Muscle layer of duodenum (tissue), 2 donors: ENCODE results near the gene TNIK.

ENCODE experiments used
- H3K27ac ChIP-seq: one replicate; pipeline ENCODE4 v1.7.0; 2013; ENCODE audit warnings: mild to moderate bottlenecking, low read length
- H3K27me3 ChIP-seq: one replicate; pipeline ENCODE4 v1.7.0; 2013; ENCODE audit warnings: low read depth, mild to moderate bottlenecking, control low read depth, low read length
- H3K36me3 ChIP-seq, 2 donors: one replicate each; pipeline ENCODE4 v1.7.0; 2013; ENCODE audit warnings: low read length in 2 of 2, control low read depth in 1 of 2, mild to moderate bottlenecking in 1 of 2; ENCODE audit not compliant: insufficient read depth in 2 of 2, control insufficient read depth in 1 of 2
- H3K4me1 ChIP-seq, 2 donors: one replicate each; pipeline ENCODE4 v1.7.0; 2013; ENCODE audit warnings: low read length in 2 of 2, mild to moderate bottlenecking in 2 of 2, control low read depth in 1 of 2, moderate library complexity in 1 of 2; ENCODE audit not compliant: insufficient read depth in 2 of 2, control insufficient read depth in 1 of 2
- H3K4me3 ChIP-seq, 2 donors: one replicate each; pipeline ENCODE4 v1.7.0; 2013; ENCODE audit warnings: low read length in 2 of 2, low read depth in 1 of 2, mild to moderate bottlenecking in 1 of 2
- H3K9me3 ChIP-seq, 2 donors: one replicate each; pipeline ENCODE4 v1.7.0; 2013; ENCODE audit warnings: low read length in 2 of 2, control low read depth in 1 of 2, mild to moderate bottlenecking in 1 of 2; ENCODE audit not compliant: control insufficient read depth in 1 of 2
- donor health status: healthy.

Gene TNIK

GRCh38 chr3:171227828-171228227, 232.4 kb downstream of the TNIK start:
- Histone ChIP-seq H3K9me3 (no peaks in the 10 kb centered on the region), H3K4me3 (no peak overlapping the region), H3K36me3 (no peaks in the 10 kb centered on the region), H3K27ac (no peak overlapping the region), H3K27me3 (no peaks in the 10 kb centered on the region), H3K4me1 (no peaks in the 10 kb centered on the region)

GRCh38 chr3:171227359-171227758, 232.8 kb downstream of the TNIK start:
- Histone ChIP-seq H3K4me1 (no peaks in the 10 kb centered on the region), H3K27me3 (no peaks in the 10 kb centered on the region), H3K4me3 (no peak overlapping the region), H3K9me3 (no peaks in the 10 kb centered on the region), H3K36me3 (no peaks in the 10 kb centered on the region), H3K27ac (no peak overlapping the region)

GRCh38 chr3:171226794-171227193, 233.4 kb downstream of the TNIK start:
- no peak overlapping the region for H3K4me3 ChIP-seq
- H3K4me1 ChIP-seq: no peaks in the 10 kb centered on the region
- no peaks in the 10 kb centered on the region for H3K36me3 ChIP-seq
- H3K9me3 ChIP-seq: no peaks in the 10 kb centered on the region
- no peak overlapping the region for H3K27ac ChIP-seq
- H3K27me3 ChIP-seq: no peaks in the 10 kb centered on the region

- Histone ChIP-seq H3K4me3 (no peak overlapping the region), H3K36me3 (no peaks in the 10 kb centered on the region), H3K9me3 (no peaks in the 10 kb centered on the region), H3K27ac (no peak overlapping the region), H3K27me3 (no peaks in the 10 kb centered on the region), H3K4me1 (no peaks in the 10 kb centered on the region)
Measured at GRCh38 chr3:171225708-171226107, 234.5 kb downstream of the TNIK start.

DNA sequence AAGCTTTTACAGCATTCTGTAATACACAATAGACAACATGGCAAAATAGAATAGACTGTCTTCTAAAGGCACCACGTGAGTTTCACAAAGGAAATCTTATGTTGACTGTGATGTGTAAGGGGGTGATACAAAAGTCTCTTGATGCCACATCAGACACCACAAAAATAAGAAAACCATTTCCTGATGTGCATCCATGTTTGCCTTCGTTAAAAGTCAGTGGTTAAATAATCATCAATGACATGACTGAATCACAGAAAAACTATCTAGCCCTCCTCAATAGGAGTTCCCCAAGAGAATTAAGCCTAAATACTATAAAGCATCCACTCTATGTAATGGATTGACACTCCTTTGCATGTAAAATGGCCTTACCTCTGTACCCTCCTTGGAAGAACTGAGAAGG, 235.0 kb downstream of the TNIK start:
- Histone ChIP-seq H3K27ac (no peak overlapping the region), H3K4me3 (no peak overlapping the region), H3K36me3 (no peaks in the 10 kb centered on the region), H3K9me3 (no peaks in the 10 kb centered on the region), H3K4me1 (no peaks in the 10 kb centered on the region), H3K27me3 (no peaks in the 10 kb centered on the region)

- no peak overlapping the region for H3K27ac ChIP-seq
- H3K9me3 ChIP-seq: no peaks in the 10 kb centered on the region
- no peaks in the 10 kb centered on the region for H3K27me3 ChIP-seq
- no peaks in the 10 kb centered on the region for H3K4me1 ChIP-seq
- H3K36me3 ChIP-seq: no peaks in the 10 kb centered on the region
- no peak overlapping the region for H3K4me3 ChIP-seq
Measured at GRCh38 chr3:171223396-171223795, 236.8 kb downstream of the TNIK start.

GRCh38 chr3:171222995-171223394, 237.2 kb downstream of the TNIK start:
- Histone ChIP-seq H3K27me3 (no peaks in the 10 kb centered on the region), H3K9me3 (no peaks in the 10 kb centered on the region), H3K4me3 (no peak overlapping the region), H3K27ac (no peak overlapping the region), H3K36me3 (no peaks in the 10 kb centered on the region), H3K4me1 (no peaks in the 10 kb centered on the region)

DNA sequence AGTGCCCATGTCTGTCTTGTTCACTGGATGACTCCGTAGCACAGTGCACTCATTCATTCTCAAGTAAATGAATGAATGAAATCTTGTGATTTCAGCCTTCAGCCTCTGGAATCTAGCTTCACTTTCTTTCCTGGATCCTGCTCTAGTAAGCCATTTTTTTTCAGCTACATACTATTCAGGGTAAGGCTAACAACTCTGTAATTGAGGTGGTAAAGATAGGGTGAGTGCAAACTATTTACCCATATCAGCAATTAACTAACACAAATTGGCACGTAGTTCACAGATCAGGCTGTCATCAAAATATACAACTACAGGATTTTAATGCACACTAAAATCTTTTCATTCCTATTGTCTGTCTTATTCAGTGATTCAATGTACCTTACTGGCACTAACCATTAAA, 238.6 kb downstream of the TNIK start:
- no peaks in the 10 kb centered on the region for H3K9me3 ChIP-seq
- H3K4me1 ChIP-seq: no peaks in the 10 kb centered on the region
- no peaks in the 10 kb centered on the region for H3K27me3 ChIP-seq
- H3K4me3 ChIP-seq: no peak overlapping the region
- no peaks in the 10 kb centered on the region for H3K36me3 ChIP-seq
- no peak overlapping the region for H3K27ac ChIP-seq

DNA sequence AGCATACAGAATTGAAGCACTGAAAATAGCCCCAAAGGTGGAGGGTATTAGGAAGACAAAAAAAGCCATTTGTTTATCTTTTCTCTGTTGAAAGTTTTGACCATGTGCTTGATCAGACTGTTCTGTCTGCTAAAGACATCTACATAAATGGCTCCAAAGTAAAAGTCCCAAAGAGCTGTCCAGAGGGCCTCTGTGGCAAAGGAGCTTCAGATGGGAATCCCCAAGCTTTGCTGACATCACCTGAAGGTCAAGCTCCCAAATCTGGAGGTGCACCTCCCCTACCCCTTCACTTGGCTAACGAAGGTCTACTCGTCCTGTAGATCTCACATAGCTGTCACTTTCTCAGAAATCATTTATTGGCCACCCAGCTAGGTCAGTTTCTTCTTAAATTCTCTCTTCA, 239.1 kb downstream of the TNIK start:
- Histone ChIP-seq H3K4me3 (no peak overlapping the region), H3K4me1 (no peaks in the 10 kb centered on the region), H3K36me3 (no peaks in the 10 kb centered on the region), H3K9me3 (no peaks in the 10 kb centered on the region), H3K27me3 (no peaks in the 10 kb centered on the region), H3K27ac (no peak overlapping the region)

DNA sequence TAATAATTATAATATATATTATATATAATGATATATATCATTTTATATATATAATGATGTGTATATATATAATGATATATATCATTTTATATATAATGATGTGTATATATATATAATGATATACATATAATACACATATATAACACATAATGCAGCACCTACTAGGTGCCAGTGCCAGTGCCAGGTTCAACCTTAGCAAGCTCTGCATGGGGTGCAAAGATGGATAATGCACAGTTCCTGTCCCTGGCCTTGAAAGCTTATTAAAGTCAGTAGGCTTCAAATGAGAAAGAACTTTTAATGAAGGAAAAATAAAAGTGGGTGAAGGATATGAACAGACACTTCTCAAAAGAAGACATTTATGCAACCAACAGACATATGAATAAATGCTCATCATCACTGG, 240.9 kb downstream of the TNIK start:
- H3K4me1 ChIP-seq: no peaks in the 10 kb centered on the region
- no peaks in the 10 kb centered on the region for H3K27me3 ChIP-seq
- no peaks in the 10 kb centered on the region for H3K36me3 ChIP-seq
- no peaks in the 10 kb centered on the region for H3K9me3 ChIP-seq
- H3K4me3 ChIP-seq: no peak overlapping the region
- H3K27ac ChIP-seq: no peak overlapping the region

DNA sequence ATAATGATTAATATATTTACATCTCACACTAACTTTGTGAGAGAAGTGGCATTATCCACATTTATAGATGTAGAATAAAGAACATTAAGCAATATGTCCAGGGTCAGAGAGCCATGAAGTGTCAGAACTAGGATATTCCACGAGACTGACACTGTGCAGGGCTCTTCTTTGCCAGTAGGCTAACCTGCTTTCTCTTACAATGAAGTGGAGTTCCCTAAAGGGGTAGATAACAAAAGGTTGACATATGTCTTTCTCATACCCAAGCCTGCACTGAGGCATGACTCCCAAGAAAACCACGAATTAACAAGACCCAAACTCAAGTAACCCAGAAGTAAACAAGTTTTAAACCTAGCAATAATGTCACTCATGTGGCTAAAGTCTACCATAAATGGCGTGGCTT, 242.1 kb downstream of the TNIK start:
- Histone ChIP-seq H3K27me3 (no peaks in the 10 kb centered on the region), H3K27ac (no peak overlapping the region), H3K4me1 (no peaks in the 10 kb centered on the region), H3K36me3 (no peaks in the 10 kb centered on the region), H3K9me3 (no peaks in the 10 kb centered on the region), H3K4me3 (no peak overlapping the region)

DNA sequence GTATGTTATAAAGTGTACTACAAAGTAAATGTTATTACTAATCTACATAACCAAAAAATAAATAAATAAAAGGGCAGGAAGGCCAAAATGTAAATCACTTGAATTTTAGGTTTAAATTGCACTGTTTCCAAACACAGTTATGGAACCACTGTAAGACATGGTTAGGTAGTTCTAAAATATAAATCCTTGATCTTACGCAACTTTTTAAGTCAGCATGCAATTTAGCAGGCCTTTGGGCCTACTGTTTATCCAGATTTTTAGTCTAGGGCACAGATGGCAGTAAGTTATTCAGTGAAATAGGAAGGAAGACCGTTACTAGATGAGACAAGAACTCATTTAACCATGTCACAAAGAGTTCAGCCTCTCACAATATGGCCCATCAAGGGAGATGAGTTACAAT, 246.3 kb downstream of the TNIK start:
- Histone ChIP-seq H3K4me1 (no peaks in the 10 kb centered on the region), H3K4me3 (no peak overlapping the region), H3K27me3 (no peaks in the 10 kb centered on the region), H3K9me3 (no peaks in the 10 kb centered on the region), H3K36me3 (no peaks in the 10 kb centered on the region), H3K27ac (no peak overlapping the region)
